Measurements from ENCODE around the gene LMBRD1.
A peak's percentile ranks its signal among the peaks of the same experiment; 100 is the strongest.
"Not testable (repeated sequence)": the region's sequence is repeated elsewhere in the genome, so short reads cannot be mapped to it uniquely, and the experiment has no call there.

Gene LMBRD1

GRCh38 chr6:69796642-69797390 lies at the start of gene LMBRD1:
TSS of gene LMBRD1 (minus strand) at chr6:69797010. CDS start at chr6:69796881, 129 bp downstream.
- peak; percentile 95 for DNase-seq (ENCODE audit: low read depth)

GRCh38 chr6:69846312-69846711 lies 49.5 kb upstream of the LMBRD1 start:
- no peak for DNase-seq (ENCODE audit: low read depth)

GRCh38 chr6:69843189-69843588 lies 46.4 kb upstream of the LMBRD1 start:
- DNase-seq (ENCODE audit: low read depth), result no peak

GRCh38 chr6:69841862-69842261 lies 45.1 kb upstream of the LMBRD1 start:
- no peak for DNase-seq (ENCODE audit: low read depth)

- DNase-seq (ENCODE audit: low read depth), result peak; percentile 75
Measured at GRCh38 chr6:69835414-69836179, 38.8 kb upstream of the LMBRD1 start.

GRCh38 chr6:69832558-69832957 lies 35.7 kb upstream of the LMBRD1 start:
- no peak for DNase-seq (ENCODE audit: low read depth)

- peak; percentile 17 for DNase-seq (ENCODE audit: low read depth)
Measured at GRCh38 chr6:69827276-69827893, 30.6 kb upstream of the LMBRD1 start.

GRCh38 chr6:69825904-69826303 lies 29.1 kb upstream of the LMBRD1 start:
- peak; percentile 4 for DNase-seq (ENCODE audit: low read depth)

- not testable (repeated sequence) for DNase-seq (ENCODE audit: low read depth)
Measured at GRCh38 chr6:69824355-69824754, 27.5 kb upstream of the LMBRD1 start.

- DNase-seq (ENCODE audit: low read depth), result no peak
Measured at GRCh38 chr6:69820438-69820837, 23.6 kb upstream of the LMBRD1 start.

- DNase-seq (ENCODE audit: low read depth), result no peak
Measured at GRCh38 chr6:69820018-69820417, 23.2 kb upstream of the LMBRD1 start.

GRCh38 chr6:69819138-69819537 lies 22.3 kb upstream of the LMBRD1 start:
- DNase-seq (ENCODE audit: low read depth), result no peak

- no peak for DNase-seq (ENCODE audit: low read depth)
Measured at GRCh38 chr6:69818223-69818930, 21.6 kb upstream of the LMBRD1 start.

- DNase-seq (ENCODE audit: low read depth), result no peak
Measured at GRCh38 chr6:69817358-69817757, 20.5 kb upstream of the LMBRD1 start.

- no peak for DNase-seq (ENCODE audit: low read depth)
Measured at GRCh38 chr6:69816569-69816968, 19.8 kb upstream of the LMBRD1 start.

- no peak for DNase-seq (ENCODE audit: low read depth)
Measured at GRCh38 chr6:69816026-69816425, 19.2 kb upstream of the LMBRD1 start.

GRCh38 chr6:69813508-69813907 lies 16.7 kb upstream of the LMBRD1 start:
- DNase-seq (ENCODE audit: low read depth), result no peak

- DNase-seq (ENCODE audit: low read depth), result no peak
Measured at GRCh38 chr6:69812746-69813427, 16.1 kb upstream of the LMBRD1 start.

GRCh38 chr6:69802995-69803394 lies 6.2 kb upstream of the LMBRD1 start:
- DNase-seq (ENCODE audit: low read depth), result no peak

- DNase-seq (ENCODE audit: low read depth), result no peak
Measured at GRCh38 chr6:69801711-69802110, 4.9 kb upstream of the LMBRD1 start.

GRCh38 chr6:69801225-69801624 lies 4.4 kb upstream of the LMBRD1 start:
- DNase-seq (ENCODE audit: low read depth), result no peak

GRCh38 chr6:69798796-69799195 lies 2.0 kb upstream of the LMBRD1 start:
- DNase-seq (ENCODE audit: low read depth), result not testable (repeated sequence)

All from fibroblast of the conjunctiva (primary cell).